ENCODE results near the gene RBP4.

RBP4 gene

GRCh38 chr10:93593749-93594148, 7.3 kb downstream of the RBP4 start:
- H3K4me1 ChIP-seq (ENCODE audit: control insufficient read depth, insufficient read depth, low read length) = peaks cover 11% of the 10 kb centered on the region
- H3K4me3 ChIP-seq (ENCODE audit: low read depth, low read length) = no peak overlapping the region
- H3K36me3 ChIP-seq (ENCODE audit: control insufficient read depth, insufficient read depth, low read length) = no peaks in the 10 kb centered on the region
- no peaks in the 10 kb centered on the region for H3K9me3 ChIP-seq (ENCODE audit: control insufficient read depth, insufficient read depth, low read length)
- H3K9ac ChIP-seq (ENCODE audit: low read depth, low read length) = no peak overlapping the region
- H3K27me3 ChIP-seq (ENCODE audit: control insufficient read depth, insufficient read depth, low read length) = peaks cover 12% of the 10 kb centered on the region

GRCh38 chr10:93593254-93593653, 7.8 kb downstream of the RBP4 start:
- Histone ChIP-seq H3K9me3 (ENCODE audit: control insufficient read depth, insufficient read depth, low read length) (no peaks in the 10 kb centered on the region), H3K9ac (ENCODE audit: low read depth, low read length) (no peak overlapping the region)

GRCh38 chr10:93591065-93591808, 9.8 kb downstream of the RBP4 start:
- Histone ChIP-seq H3K27me3 (ENCODE audit: control insufficient read depth, insufficient read depth, low read length) (peaks cover 2% of the 10 kb centered on the region), H3K36me3 (ENCODE audit: control insufficient read depth, insufficient read depth, low read length) (no peaks in the 10 kb centered on the region), H3K4me3 (ENCODE audit: low read depth, low read length) (no peak overlapping the region)

More at GRCh38 chr10:93593254-93593653, 7.8 kb downstream of the RBP4 start:
- H3K36me3 ChIP-seq (ENCODE audit: control insufficient read depth, insufficient read depth, low read length) = no peaks in the 10 kb centered on the region
- H3K4me1 ChIP-seq (ENCODE audit: control insufficient read depth, insufficient read depth, low read length) = peaks cover 11% of the 10 kb centered on the region
- peaks cover 11% of the 10 kb centered on the region for H3K27me3 ChIP-seq (ENCODE audit: control insufficient read depth, insufficient read depth, low read length)
- H3K4me3 ChIP-seq (ENCODE audit: low read depth, low read length) = no peak overlapping the region

GRCh38 chr10:93590638-93591037, 10.4 kb downstream of the RBP4 start:
- Histone ChIP-seq H3K9ac (ENCODE audit: low read depth, low read length) (no peak overlapping the region), H3K36me3 (ENCODE audit: control insufficient read depth, insufficient read depth, low read length) (no peaks in the 10 kb centered on the region), H3K27me3 (ENCODE audit: control insufficient read depth, insufficient read depth, low read length) (peaks cover 2% of the 10 kb centered on the region), H3K9me3 (ENCODE audit: control insufficient read depth, insufficient read depth, low read length) (no peaks in the 10 kb centered on the region), H3K4me3 (ENCODE audit: low read depth, low read length) (no peak overlapping the region), H3K4me1 (ENCODE audit: control insufficient read depth, insufficient read depth, low read length) (peaks cover 11% of the 10 kb centered on the region)

More at GRCh38 chr10:93591065-93591808, 9.8 kb downstream of the RBP4 start:
- no peaks in the 10 kb centered on the region for H3K9me3 ChIP-seq (ENCODE audit: control insufficient read depth, insufficient read depth, low read length)
- H3K9ac ChIP-seq (ENCODE audit: low read depth, low read length) = no peak overlapping the region
- peaks cover 11% of the 10 kb centered on the region for H3K4me1 ChIP-seq (ENCODE audit: control insufficient read depth, insufficient read depth, low read length)

GRCh38 chr10:93589648-93590562, 11.1 kb downstream of the RBP4 start:
- Histone ChIP-seq H3K4me3 (ENCODE audit: low read depth, low read length) (no peak overlapping the region), H3K27me3 (ENCODE audit: control insufficient read depth, insufficient read depth, low read length) (peaks cover 2% of the 10 kb centered on the region), H3K4me1 (ENCODE audit: control insufficient read depth, insufficient read depth, low read length) (peaks cover 11% of the 10 kb centered on the region), H3K9ac (ENCODE audit: low read depth, low read length) (no peak overlapping the region), H3K9me3 (ENCODE audit: control insufficient read depth, insufficient read depth, low read length) (no peaks in the 10 kb centered on the region), H3K36me3 (ENCODE audit: control insufficient read depth, insufficient read depth, low read length) (no peaks in the 10 kb centered on the region)

- Histone ChIP-seq H3K4me1 (ENCODE audit: control insufficient read depth, insufficient read depth, low read length) (no peaks in the 10 kb centered on the region), H3K9ac (ENCODE audit: low read depth, low read length) (no peak overlapping the region), H3K36me3 (ENCODE audit: control insufficient read depth, insufficient read depth, low read length) (no peaks in the 10 kb centered on the region), H3K4me3 (ENCODE audit: low read depth, low read length) (no peak overlapping the region), H3K9me3 (ENCODE audit: control insufficient read depth, insufficient read depth, low read length) (no peaks in the 10 kb centered on the region), H3K27me3 (ENCODE audit: control insufficient read depth, insufficient read depth, low read length) (no peaks in the 10 kb centered on the region)
These were observed 16.6 kb downstream of the RBP4 start for GRCh38 chr10:93584445-93584844.

- Histone ChIP-seq H3K9me3 (ENCODE audit: control insufficient read depth, insufficient read depth, low read length) (no peaks in the 10 kb centered on the region), H3K36me3 (ENCODE audit: control insufficient read depth, insufficient read depth, low read length) (no peaks in the 10 kb centered on the region), H3K9ac (ENCODE audit: low read depth, low read length) (no peak overlapping the region), H3K27me3 (ENCODE audit: control insufficient read depth, insufficient read depth, low read length) (peaks cover 2% of the 10 kb centered on the region), H3K4me3 (ENCODE audit: low read depth, low read length) (no peak overlapping the region), H3K4me1 (ENCODE audit: control insufficient read depth, insufficient read depth, low read length) (no peaks in the 10 kb centered on the region)
These were observed 20.2 kb downstream of the RBP4 start for GRCh38 chr10:93580828-93581227.

GRCh38 chr10:93579985-93580711, 20.9 kb downstream of the RBP4 start:
- no peaks in the 10 kb centered on the region for H3K9me3 ChIP-seq (ENCODE audit: control insufficient read depth, insufficient read depth, low read length)
- no peaks in the 10 kb centered on the region for H3K36me3 ChIP-seq (ENCODE audit: control insufficient read depth, insufficient read depth, low read length)
- H3K27me3 ChIP-seq (ENCODE audit: control insufficient read depth, insufficient read depth, low read length) = peaks cover 4% of the 10 kb centered on the region
- no peaks in the 10 kb centered on the region for H3K4me1 ChIP-seq (ENCODE audit: control insufficient read depth, insufficient read depth, low read length)
- no peak overlapping the region for H3K9ac ChIP-seq (ENCODE audit: low read depth, low read length)
- no peak overlapping the region for H3K4me3 ChIP-seq (ENCODE audit: low read depth, low read length)

GRCh38 chr10:93579089-93579488, 21.9 kb downstream of the RBP4 start:
- H3K4me1 ChIP-seq (ENCODE audit: control insufficient read depth, insufficient read depth, low read length) = no peaks in the 10 kb centered on the region
- no peak overlapping the region for H3K9ac ChIP-seq (ENCODE audit: low read depth, low read length)
- no peaks in the 10 kb centered on the region for H3K9me3 ChIP-seq (ENCODE audit: control insufficient read depth, insufficient read depth, low read length)
- H3K36me3 ChIP-seq (ENCODE audit: control insufficient read depth, insufficient read depth, low read length) = no peaks in the 10 kb centered on the region
- H3K4me3 ChIP-seq (ENCODE audit: low read depth, low read length) = no peak overlapping the region
- peaks cover 10% of the 10 kb centered on the region for H3K27me3 ChIP-seq (ENCODE audit: control insufficient read depth, insufficient read depth, low read length)

GRCh38 chr10:93577565-93577964, 23.5 kb downstream of the RBP4 start:
- H3K4me1 ChIP-seq (ENCODE audit: control insufficient read depth, insufficient read depth, low read length) = no peaks in the 10 kb centered on the region
- no peaks in the 10 kb centered on the region for H3K9me3 ChIP-seq (ENCODE audit: control insufficient read depth, insufficient read depth, low read length)
- no peaks in the 10 kb centered on the region for H3K36me3 ChIP-seq (ENCODE audit: control insufficient read depth, insufficient read depth, low read length)
- H3K27me3 ChIP-seq (ENCODE audit: control insufficient read depth, insufficient read depth, low read length) = peaks cover 19% of the 10 kb centered on the region
- no peak overlapping the region for H3K9ac ChIP-seq (ENCODE audit: low read depth, low read length)
- no peak overlapping the region for H3K4me3 ChIP-seq (ENCODE audit: low read depth, low read length)

- Histone ChIP-seq H3K27me3 (ENCODE audit: control insufficient read depth, insufficient read depth, low read length) (peaks cover 25% of the 10 kb centered on the region), H3K9me3 (ENCODE audit: control insufficient read depth, insufficient read depth, low read length) (no peaks in the 10 kb centered on the region), H3K36me3 (ENCODE audit: control insufficient read depth, insufficient read depth, low read length) (no peaks in the 10 kb centered on the region), H3K4me1 (ENCODE audit: control insufficient read depth, insufficient read depth, low read length) (no peaks in the 10 kb centered on the region), H3K4me3 (ENCODE audit: low read depth, low read length) (no peak overlapping the region), H3K9ac (ENCODE audit: low read depth, low read length) (no peak overlapping the region)
These were observed 24.1 kb downstream of the RBP4 start for GRCh38 chr10:93576888-93577287.

Measured in iPS-15b (cell line).